Neural crest cell (in vitro differentiated cells): Measurements from ENCODE around the gene EVA1C. TPM values are rescaled to one million over a fixed set of nuclear protein-coding genes. Genes with fewer than 3 reads are reported as not detected.
"Not testable (repeated sequence)": the region's sequence is repeated elsewhere in the genome, so short reads cannot be mapped to it uniquely, and the experiment has no call there.

Experiments
- DNase-seq: peaks from one replicate; pipeline ENCODE4 v3.0.0; 2021; ENCODE audit warnings: low read depth, mixed read lengths, low spot score
- H3K27ac Mint-ChIP-seq: one replicate; pipeline ENCODE4 v1.8.0; 2021; ENCODE audit warnings: mild to moderate bottlenecking, mixed read lengths; ENCODE audit not compliant: unreplicated experiment
- H3K27me3 Mint-ChIP-seq: 2 replicates; pipeline ENCODE4 v1.8.0; 2021; ENCODE audit warnings: low read depth, mild to moderate bottlenecking, mixed read lengths
- H3K36me3 Mint-ChIP-seq: 2 replicates; pipeline ENCODE4 v1.8.0; 2021; ENCODE audit warnings: low read depth, mild to moderate bottlenecking, mixed read lengths
- H3K4me1 Mint-ChIP-seq: 2 replicates; pipeline ENCODE4 v1.8.0; 2021; ENCODE audit warnings: mixed read lengths
- H3K4me3 Mint-ChIP-seq: one replicate; pipeline ENCODE4 v1.8.0; 2021; ENCODE audit warnings: mild to moderate bottlenecking, mixed read lengths
- H3K9me3 Mint-ChIP-seq: 2 replicates; pipeline ENCODE4 v1.8.0; 2021; ENCODE audit warnings: mixed read lengths
- total RNA-seq: library from RNA; stranded (reverse); gene quantifications from 2 replicates; pipeline ENCODE4 v1.2.1, GENCODE V29; 2021
- TF ChIP-seq, protein P1 (sequence below): fragments of 200-600 bp; sonication (generic); conservative IDR thresholded peaks from 2 replicates; pipeline ENCODE4 v1.5.0; 2021; ENCODE audit warnings: antibody characterized with exemption, mild to moderate bottlenecking

The EVA1C gene
- total RNA-seq, 1 donor from 2014 or later: not detected

DNA sequence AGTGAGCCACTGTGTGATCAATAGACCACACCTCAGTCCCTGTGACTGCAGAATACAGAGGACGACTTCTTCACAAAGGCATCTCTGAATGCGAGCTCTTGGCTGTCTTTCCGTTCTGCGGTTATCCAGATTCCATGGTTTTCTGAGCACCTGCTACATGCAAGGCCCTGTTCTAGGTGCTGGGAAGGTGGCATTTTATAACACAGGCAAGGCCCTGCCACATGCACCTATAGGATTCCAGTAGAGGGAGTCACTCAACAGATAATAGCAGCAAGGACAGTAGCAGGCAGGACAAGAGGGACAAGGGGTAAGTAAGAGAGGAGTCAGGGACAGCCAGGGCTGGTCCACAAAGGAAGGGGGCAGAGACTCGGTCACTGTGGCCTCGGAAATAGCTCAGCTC is 28.7 kb upstream of the EVA1C start:
- H3K27ac Mint-ChIP-seq: no peak overlapping the region

DNA sequence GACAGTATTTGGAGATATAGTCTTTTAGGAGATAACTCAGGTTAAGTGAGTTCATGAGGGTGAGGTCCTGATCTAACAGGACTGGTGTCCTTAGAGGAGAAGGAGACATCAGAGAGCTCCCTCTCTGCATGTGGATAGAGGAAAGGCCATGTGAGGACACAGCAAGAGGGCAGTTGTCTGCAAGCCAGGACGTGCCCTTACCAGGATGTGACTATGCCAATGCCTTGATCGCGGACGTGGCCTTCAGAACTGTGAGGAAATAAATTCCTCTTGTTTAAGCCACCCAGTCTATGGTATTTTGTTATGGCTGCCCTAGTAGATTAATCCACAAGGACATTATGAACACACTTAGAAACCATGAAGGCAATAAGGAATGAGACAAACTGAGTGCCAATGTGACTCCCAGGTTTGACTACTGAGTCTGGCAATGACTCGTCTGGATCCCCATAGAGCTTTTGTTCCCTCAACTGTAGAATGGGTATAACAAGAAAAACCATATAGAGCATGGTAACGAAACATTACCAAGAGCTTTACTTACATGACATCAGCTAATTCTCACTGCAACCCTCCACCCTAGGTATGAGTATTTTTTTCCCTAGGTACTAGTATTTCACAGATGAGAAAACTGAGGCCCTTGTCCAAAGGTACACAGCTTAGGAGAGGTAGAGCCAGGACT is 26.2 kb upstream of the EVA1C start:
- no peak for DNase-seq
- H3K4me1 Mint-ChIP-seq: peaks cover 5% of the 10 kb centered on the region
- H3K27me3 Mint-ChIP-seq: no peaks in the 10 kb centered on the region
- TF ChIP-seq, protein P1, sequence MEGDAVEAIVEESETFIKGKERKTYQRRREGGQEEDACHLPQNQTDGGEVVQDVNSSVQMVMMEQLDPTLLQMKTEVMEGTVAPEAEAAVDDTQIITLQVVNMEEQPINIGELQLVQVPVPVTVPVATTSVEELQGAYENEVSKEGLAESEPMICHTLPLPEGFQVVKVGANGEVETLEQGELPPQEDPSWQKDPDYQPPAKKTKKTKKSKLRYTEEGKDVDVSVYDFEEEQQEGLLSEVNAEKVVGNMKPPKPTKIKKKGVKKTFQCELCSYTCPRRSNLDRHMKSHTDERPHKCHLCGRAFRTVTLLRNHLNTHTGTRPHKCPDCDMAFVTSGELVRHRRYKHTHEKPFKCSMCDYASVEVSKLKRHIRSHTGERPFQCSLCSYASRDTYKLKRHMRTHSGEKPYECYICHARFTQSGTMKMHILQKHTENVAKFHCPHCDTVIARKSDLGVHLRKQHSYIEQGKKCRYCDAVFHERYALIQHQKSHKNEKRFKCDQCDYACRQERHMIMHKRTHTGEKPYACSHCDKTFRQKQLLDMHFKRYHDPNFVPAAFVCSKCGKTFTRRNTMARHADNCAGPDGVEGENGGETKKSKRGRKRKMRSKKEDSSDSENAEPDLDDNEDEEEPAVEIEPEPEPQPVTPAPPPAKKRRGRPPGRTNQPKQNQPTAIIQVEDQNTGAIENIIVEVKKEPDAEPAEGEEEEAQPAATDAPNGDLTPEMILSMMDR: no peak
- no peak overlapping the region for H3K27ac Mint-ChIP-seq
- H3K36me3 Mint-ChIP-seq: peaks cover 6% of the 10 kb centered on the region
- H3K4me3 Mint-ChIP-seq: no peak overlapping the region
- no peaks in the 10 kb centered on the region for H3K9me3 Mint-ChIP-seq

More for the DNA sequence above, 28.7 kb upstream of the EVA1C start:
- Mint-ChIP-seq H3K27me3 (no peaks in the 10 kb centered on the region), H3K4me3 (no peak overlapping the region), H3K4me1 (peaks cover under 1% of the 10 kb centered on the region), H3K36me3 (peaks cover 4% of the 10 kb centered on the region), H3K9me3 (no peaks in the 10 kb centered on the region)
- TF ChIP-seq, protein P1: no peak
- no peak for DNase-seq

DNA sequence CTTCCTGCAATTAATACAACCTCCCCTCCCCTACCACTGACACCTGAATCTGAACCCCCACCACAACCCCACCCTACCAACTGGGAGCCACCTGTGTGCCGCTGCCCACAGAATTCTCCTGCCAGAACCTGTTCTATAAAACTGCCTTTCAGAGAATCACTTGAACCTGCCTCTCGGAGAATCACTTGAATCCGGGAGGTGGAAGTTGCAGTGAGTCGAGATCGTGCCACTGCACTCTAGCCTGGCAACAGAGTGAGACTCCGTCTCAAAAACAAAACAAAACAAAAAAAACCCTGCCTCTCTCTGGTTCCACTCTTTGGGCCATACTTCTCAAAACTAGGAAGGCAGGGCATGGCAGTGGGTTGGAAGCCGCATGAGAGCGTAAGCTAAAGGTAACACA is 25.4 kb upstream of the EVA1C start:
- Mint-ChIP-seq H3K4me3 (no peak overlapping the region), H3K27ac (no peak overlapping the region), H3K9me3 (no peaks in the 10 kb centered on the region), H3K27me3 (no peaks in the 10 kb centered on the region), H3K4me1 (peaks cover 13% of the 10 kb centered on the region), H3K36me3 (peaks cover 6% of the 10 kb centered on the region)
- TF ChIP-seq, protein P1: no peak
- no peak for DNase-seq

DNA sequence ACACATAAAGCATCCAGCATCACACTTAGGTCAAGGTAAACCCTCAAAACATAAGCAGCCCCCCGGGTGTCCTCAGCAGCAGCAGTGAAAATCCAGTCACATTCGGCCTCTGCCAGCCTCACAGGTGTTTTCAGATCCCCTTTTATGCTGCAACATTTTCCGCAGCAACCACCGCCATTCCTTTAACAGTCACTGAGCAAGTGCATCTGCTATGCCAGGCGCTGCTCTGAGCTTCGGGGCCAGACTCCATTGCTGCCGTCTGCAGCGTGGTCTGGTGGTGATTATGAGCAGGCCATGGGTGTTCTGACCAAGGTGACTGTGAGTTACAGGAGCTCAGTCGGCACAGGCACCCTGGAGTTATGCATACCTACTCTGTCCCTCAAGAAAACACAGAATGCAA is 24.2 kb upstream of the EVA1C start:
- TF ChIP-seq, protein P1: no peak
- H3K9me3 Mint-ChIP-seq: no peaks in the 10 kb centered on the region
- H3K4me3 Mint-ChIP-seq: no peak overlapping the region
- H3K27me3 Mint-ChIP-seq: no peaks in the 10 kb centered on the region
- no peak for DNase-seq
- H3K36me3 Mint-ChIP-seq: peaks cover 6% of the 10 kb centered on the region
- H3K27ac Mint-ChIP-seq: no peak overlapping the region
- peaks cover 16% of the 10 kb centered on the region for H3K4me1 Mint-ChIP-seq

DNA sequence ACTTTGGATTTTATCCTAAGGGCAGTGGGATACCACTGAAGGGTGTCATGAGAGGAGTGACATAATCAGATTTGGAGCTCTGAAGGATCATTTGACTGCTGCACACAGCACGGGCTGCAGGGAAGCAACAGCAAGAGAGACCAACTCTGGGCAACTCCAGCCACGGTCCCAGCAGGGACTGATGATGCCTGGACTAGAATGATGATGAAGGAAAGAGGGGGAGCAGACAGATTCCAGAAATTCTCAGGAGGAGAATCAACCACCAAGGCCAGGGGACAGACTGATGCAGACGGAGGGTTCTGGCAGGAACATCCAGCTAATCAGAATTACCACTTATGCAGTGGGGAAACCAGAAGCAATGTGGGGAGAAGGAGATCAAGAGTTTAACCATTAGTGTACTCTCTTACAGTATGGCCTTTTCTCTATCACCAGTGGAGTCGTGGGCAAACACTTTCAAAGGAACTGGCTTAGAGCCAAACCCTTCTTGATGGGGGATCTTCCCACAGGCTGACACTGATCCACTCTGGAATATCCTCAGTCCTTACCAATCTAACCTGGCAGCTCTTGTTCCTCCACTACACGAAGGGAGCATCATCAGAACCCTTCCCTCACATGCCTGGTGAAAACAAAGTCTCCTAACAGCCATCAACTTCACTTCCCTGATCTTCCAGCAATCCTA is 23.0 kb upstream of the EVA1C start:
- H3K27ac Mint-ChIP-seq: no peak overlapping the region
- H3K36me3 Mint-ChIP-seq: peaks cover 12% of the 10 kb centered on the region
- TF ChIP-seq, protein P1: no peak
- H3K9me3 Mint-ChIP-seq: peaks cover 6% of the 10 kb centered on the region
- peaks cover 6% of the 10 kb centered on the region for H3K27me3 Mint-ChIP-seq
- DNase-seq: no peak
- peaks cover 16% of the 10 kb centered on the region for H3K4me1 Mint-ChIP-seq
- H3K4me3 Mint-ChIP-seq: peak overlapping the region; percentile 50

DNA sequence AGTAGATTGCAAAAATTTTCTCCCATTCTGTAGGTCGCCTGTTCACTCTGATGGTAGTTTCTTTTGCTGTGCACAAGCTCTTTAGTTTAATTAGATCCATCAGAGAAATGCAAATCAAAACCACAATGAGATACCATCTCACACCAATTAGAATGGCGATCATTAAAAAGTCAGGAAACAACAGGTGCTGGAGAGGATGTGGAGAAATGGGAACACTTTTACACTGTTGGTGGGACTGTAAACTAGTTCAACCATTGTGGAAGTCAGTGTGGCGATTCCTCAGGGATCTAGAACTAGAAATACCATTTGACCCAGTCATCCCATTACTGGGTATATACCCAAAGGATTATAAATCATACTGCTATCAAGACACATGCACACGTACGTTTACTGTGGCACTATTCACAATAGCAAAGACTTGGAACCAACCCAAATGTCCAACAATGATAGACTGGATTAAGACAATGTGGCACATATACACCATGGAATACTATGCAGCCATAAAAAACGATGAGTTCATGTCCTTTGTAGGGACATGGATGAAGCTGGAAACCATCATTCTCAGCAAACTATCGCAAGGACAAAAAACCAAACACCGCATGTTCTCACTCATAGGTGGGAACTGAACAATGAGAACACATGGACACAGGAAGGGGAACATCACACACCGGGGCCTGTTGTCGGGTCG is 21.8 kb upstream of the EVA1C start:
- H3K4me1 Mint-ChIP-seq: peaks cover 16% of the 10 kb centered on the region
- peaks cover 17% of the 10 kb centered on the region for H3K27me3 Mint-ChIP-seq
- H3K9me3 Mint-ChIP-seq, H3K27ac Mint-ChIP-seq, H3K4me3 Mint-ChIP-seq, DNase-seq: not testable (repeated sequence)
- peaks cover 11% of the 10 kb centered on the region for H3K36me3 Mint-ChIP-seq
